GM12878 (cell line): ENCODE data around the gene BBS1. TPM values are rescaled to one million over a fixed set of nuclear protein-coding genes. Genes with fewer than 3 reads are reported as not detected.

Source experiments
- ATAC-seq: fragments of 200-7000 bp; cut with Tn5 transposase; 3 replicates; pipeline ENCODE4 v1.9.1; 2020; ENCODE audit warnings: mild to moderate bottlenecking, moderate library complexity
- BruUV-seq: library from RNA; stranded (reverse); fragments of 400-500 nt; replicated peaks from 2 replicates; lab custom pipeline; 2021; lab: Mats Ljungman, UMichigan
- CTCF ChIA-PET: fragments of 300-600 bp; sonication (Branson Sonifier 250); formaldehyde crosslinking; extraction: SDS; loops from one replicate; lab custom pipeline; 2021; ENCODE audit warnings: inconsistent platforms; lab: Yijun Ruan, JAX
- POLR2A ChIA-PET: fragments of 350-600 bp; formaldehyde crosslinking; extraction: SDS; loops from one replicate; lab custom pipeline; 2021; ENCODE audit warnings: inconsistent platforms; lab: Charles Lee
- RAD21 ChIA-PET: fragments of 300-600 bp; sonication (Branson Sonifier 250); formaldehyde crosslinking; loops from one replicate; lab custom pipeline; 2023; ENCODE audit warnings: antibody characterized with exemption; ENCODE audit not compliant: unreplicated experiment; lab: Charles Lee
- SMC1A ChIA-PET: fragments of 300-600 bp; sonication (Branson Sonifier 250); formaldehyde crosslinking; loops from one replicate; lab custom pipeline; 2023; ENCODE audit not compliant: unreplicated experiment, uncharacterized antibody; lab: Charles Lee
- DNase-seq: peaks from one replicate; pipeline ENCODE4 v3.0.0-alpha.2; 2011; ENCODE audit warnings: low read depth, low spot score
- FAIRE-seq: peaks from 3 replicates; lab custom pipeline; 2011; peaks lifted over from hg19 to GRCh38; lab: Jason Lieb, UNC
- H2AFZ ChIP-seq: 2 replicates; pipeline ENCODE4 v1.6.0; 2011; ENCODE audit warnings: low read depth, low read length, control low read depth; ENCODE audit not compliant: control insufficient read depth
- H3K27ac ChIP-seq: 2 replicates; pipeline ENCODE4 v1.5.1; 2011; ENCODE audit warnings: control low read depth; ENCODE audit not compliant: control insufficient read depth, insufficient read depth
- H3K27me3 ChIP-seq, 2 experiments: replicated peaks in 1 of 2; 2 replicates each; pipeline versions ENCODE4 v1.6.0 to v1.6.1; 2011; ENCODE audit warnings: low read length in 1 of 2; ENCODE audit not compliant: control insufficient read depth in 2 of 2, insufficient read depth in 2 of 2
- H3K36me3 ChIP-seq, 2 experiments: 2 replicates each; pipeline ENCODE4 v1.5.1; 2011; ENCODE audit warnings: low read length in 1 of 2; ENCODE audit not compliant: control insufficient read depth in 2 of 2, insufficient read depth in 2 of 2
- H3K4me1 ChIP-seq: 2 replicates; pipeline ENCODE4 v1.6.1; 2011; ENCODE audit warnings: mild to moderate bottlenecking, low read length, moderate library complexity, mixed read lengths; ENCODE audit not compliant: control insufficient read depth, insufficient read depth
- H3K4me2 ChIP-seq: 2 replicates; pipeline ENCODE4 v1.6.0; 2011; ENCODE audit warnings: control low read depth; ENCODE audit not compliant: control insufficient read depth, insufficient read depth
- H3K4me3 ChIP-seq: fragments of 200-600 bp; sonication (generic); 2 replicates; pipeline ENCODE4 v1.5.1; 2016
- H3K79me2 ChIP-seq: 2 replicates; pipeline ENCODE4 v1.6.0; 2011; ENCODE audit warnings: low read length; ENCODE audit not compliant: control insufficient read depth, insufficient read depth
- H3K9ac ChIP-seq: 2 replicates; pipeline ENCODE4 v1.8.0; 2011; ENCODE audit warnings: low read length, control low read depth, mixed read lengths; ENCODE audit not compliant: control insufficient read depth, insufficient read depth
- H3K9me3 ChIP-seq: replicated peaks from 3 replicates; pipeline ENCODE4 v1.5.1; 2011; ENCODE audit warnings: mild to moderate bottlenecking, low read length; ENCODE audit not compliant: control insufficient read depth, insufficient read depth
- H4K20me1 ChIP-seq: 2 replicates; pipeline ENCODE4 v1.6.0; 2011; ENCODE audit not compliant: control insufficient read depth, insufficient read depth
- CEBPB ChIP-seq, 2 experiments: fragments of 150-350 bp in 1 of 2; IDR thresholded peaks; 2 replicates each; pipeline ENCODE4 v1.6.1; 2012 to 2014; ENCODE audit warnings: low read depth in 2 of 2, low read length in 2 of 2, borderline replicate concordance in 1 of 2, inconsistent platforms in 1 of 2
- CTCF ChIP-seq, 3 experiments: IDR thresholded peaks in 2 of 3; conservative IDR thresholded peaks in 1 of 3; 2 replicates each; pipeline ENCODE4 v1.5.1; 2011; ENCODE audit warnings: low read depth in 3 of 3, low read length in 3 of 3, mild to moderate bottlenecking in 3 of 3, control low read depth in 2 of 3, moderate library complexity in 2 of 3, inconsistent platforms in 1 of 3, mixed read lengths in 1 of 3; ENCODE audit not compliant: control insufficient read depth in 2 of 3, insufficient read depth in 1 of 3; ENCODE audit errors: extremely low read depth in 1 of 3
- NFIC ChIP-seq: IDR thresholded peaks from 2 replicates; pipeline ENCODE4 v1.6.1; 2012; ENCODE audit warnings: low read depth, mild to moderate bottlenecking, inconsistent platforms, low read length, moderate library complexity
- NKRF ChIP-seq: fragments of 450-650 bp; conservative IDR thresholded peaks from 2 replicates; pipeline ENCODE4 v1.6.1; 2017; ENCODE audit warnings: mild to moderate bottlenecking, moderate library complexity
- SKIL ChIP-seq: fragments of 450-650 bp; IDR thresholded peaks from 2 replicates; pipeline ENCODE4 v1.6.1; 2017; ENCODE audit warnings: mild to moderate bottlenecking, low read depth, inconsistent platforms; ENCODE audit not compliant: poor library complexity, severe bottlenecking
- YY1 ChIP-seq: IDR thresholded peaks from 2 replicates; pipeline ENCODE4 v1.6.1; 2011; ENCODE audit warnings: low read depth, mild to moderate bottlenecking, low read length
- WGBS: methylation state at CpG from one replicate; pipeline ENCODE4 v1.1.6; 2016; ENCODE audit warnings: low lambda C conversion rate; ENCODE audit not compliant: insufficient replicate concordance, insufficient coverage; ENCODE audit errors: missing lambda C conversion rate; 5-methylcytosine and 5-hydroxymethylcytosine counted together
- in situ Hi-C: fragments of 300-500 bp; cut with MboI; formaldehyde crosslinking; loops from 9 replicates; pipeline ENCODE4 v1.14.3; 2018; ENCODE audit warnings: mixed read lengths
- intact Hi-C: fragments of 100-400 bp; cut with micrococcal nuclease; formaldehyde crosslinking; loops from one replicate; pipeline ENCODE4 v1.14.2; 2022; ENCODE audit not compliant: unreplicated experiment
- polyA plus RNA-seq, 11 experiments: library from polyadenylated mRNA; depleted of rRNA in 4 of 11; unstranded in 6 of 11; stranded (reverse) in 5 of 11; fragments of >200 nt; fragmentation: Nextera tagmentation in 4 of 11; fragmentation: Illumina TruSeq in 1 of 11; extraction: Ambion mirVana in 4 of 11; extraction: Trizol in 1 of 11; gene quantifications; 1 replicate in 1 of 11; 2 replicates in 10 of 11; pipeline versions ENCODE4 v1.2.1 to v1.2.3, GENCODE V29; 2011 to 2016; ENCODE audit warnings: inconsistent platforms in 2 of 11, missing spikeins in 2 of 11, low read depth in 1 of 11
- total RNA-seq, 4 experiments: library from RNA; depleted of rRNA in 3 of 4; stranded (reverse); fragments of >200 nt in 3 of 4; fragmentation: Illumina TruSeq in 1 of 4; extraction: Trizol in 1 of 4; gene quantifications; 2 replicates each; pipeline versions ENCODE4 v1.2.1 to v1.2.3, GENCODE V29; 2013 to 2021
- TF ChIP-seq, protein P1 (sequence below): fragments of 450-650 bp; IDR thresholded peaks from 2 replicates; pipeline ENCODE4 v1.6.1; 2017; ENCODE audit warnings: mild to moderate bottlenecking, moderate library complexity

The BBS1 gene
- total and polyA plus RNA-seq, 10 of the 15 experiments (the other 5 are each of a cell fraction or from before 2014, with no cell fraction given) = 2.5 to 14.7 (median 8.7) TPM

DNA sequence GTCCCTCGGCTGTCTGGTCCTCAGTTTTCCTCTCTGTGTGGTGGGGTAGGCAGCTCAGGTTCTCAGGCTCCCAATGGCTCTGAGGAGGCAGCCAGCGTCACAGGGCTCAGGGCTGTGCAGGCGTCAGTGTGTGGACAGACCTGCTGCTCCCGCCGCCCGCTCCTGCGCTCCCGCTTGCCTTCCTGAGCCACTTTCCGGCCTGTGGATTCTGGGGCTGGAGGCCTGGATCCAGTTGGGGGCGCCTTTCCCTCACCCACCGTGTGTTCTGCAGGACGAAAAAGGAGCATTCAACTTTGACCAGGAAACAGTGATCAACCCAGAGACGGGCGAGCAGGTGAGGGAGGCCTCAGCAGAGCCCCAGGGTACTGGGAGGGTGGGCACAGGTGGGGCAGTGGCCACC is 15.5 kb upstream of the BBS1 start (continued):
- no peak for TF ChIP-seq NKRF

DNA sequence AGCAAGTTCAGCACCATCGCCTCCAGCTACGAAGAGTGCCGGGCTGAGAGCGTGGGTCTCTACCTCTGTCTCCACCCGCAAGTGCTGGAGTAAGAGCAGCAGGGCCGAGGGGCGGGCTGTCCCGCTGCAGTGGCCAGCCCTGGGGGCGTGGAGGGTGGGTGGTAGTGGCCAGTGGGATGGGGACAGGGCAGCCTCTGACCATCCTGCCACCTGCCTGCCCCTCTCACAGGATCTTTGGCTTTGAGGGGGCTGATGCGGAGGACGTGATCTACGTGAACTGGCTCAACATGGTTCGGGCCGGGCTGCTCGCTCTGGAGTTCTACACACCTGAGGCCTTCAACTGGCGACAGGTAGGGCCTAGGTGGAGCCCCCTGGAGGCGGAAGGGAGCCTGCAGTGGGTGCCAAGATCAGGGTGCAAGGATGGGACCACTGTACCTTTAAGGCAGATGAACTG is 15.0 kb upstream of the BBS1 start:
- peak; percentile 54 for ATAC-seq

More for the DNA sequence above, 15.0 kb upstream of the BBS1 start:
- Histone ChIP-seq H3K9ac (no peak overlapping the region), H3K4me2 (no peak overlapping the region), H3K9me3 (no peaks in the 10 kb centered on the region), H2AFZ (no peak overlapping the region), H3K79me2 (no peaks in the 10 kb centered on the region), H3K27me3 (no peaks in the 10 kb centered on the region), H3K27ac (no peak overlapping the region), H3K4me1 (no peaks in the 10 kb centered on the region), H3K4me3 (no peak overlapping the region), H3K36me3 (peaks cover 7 to 25% of the 10 kb centered on the region in 2 experiments; a peak in 3 of 4 replicates), H4K20me1 (no peaks in the 10 kb centered on the region)
- ChIA-PET POLR2A (no interaction called here), RAD21 (no interaction called here), CTCF (no interaction called here), SMC1A (no interaction called here)
- 97% methylated on average over 14 of the region's 17 CpGs for WGBS
- in situ Hi-C loops = no loop called here
- BruUV-seq = no TSS peak
- FAIRE-seq = no peak
- intact Hi-C loops = no loop called here
- TF ChIP-seq YY1 (no peak), NFIC (no peak), CEBPB (IDR thresholded peaks at IDR 0.05; ENCODE audit: borderline replicate concordance in 1 of 2, low read depth in 2 of 2, low read length in 2 of 2) (no peak), SKIL (no peak), CTCF (IDR thresholded peaks at IDR 0.05 in 2 of 3, conservative IDR thresholded peaks at IDR 0.05 in 1 of 3; ENCODE audit: control insufficient read depth in 2 of 3, extremely low read depth in 1 of 3, insufficient read depth in 1 of 3, low read depth in 3 of 3, low read length in 3 of 3) (peak; percentile 19 to 35 (median 25); a peak in 3 of 6 replicates)
- TF ChIP-seq, protein P1, sequence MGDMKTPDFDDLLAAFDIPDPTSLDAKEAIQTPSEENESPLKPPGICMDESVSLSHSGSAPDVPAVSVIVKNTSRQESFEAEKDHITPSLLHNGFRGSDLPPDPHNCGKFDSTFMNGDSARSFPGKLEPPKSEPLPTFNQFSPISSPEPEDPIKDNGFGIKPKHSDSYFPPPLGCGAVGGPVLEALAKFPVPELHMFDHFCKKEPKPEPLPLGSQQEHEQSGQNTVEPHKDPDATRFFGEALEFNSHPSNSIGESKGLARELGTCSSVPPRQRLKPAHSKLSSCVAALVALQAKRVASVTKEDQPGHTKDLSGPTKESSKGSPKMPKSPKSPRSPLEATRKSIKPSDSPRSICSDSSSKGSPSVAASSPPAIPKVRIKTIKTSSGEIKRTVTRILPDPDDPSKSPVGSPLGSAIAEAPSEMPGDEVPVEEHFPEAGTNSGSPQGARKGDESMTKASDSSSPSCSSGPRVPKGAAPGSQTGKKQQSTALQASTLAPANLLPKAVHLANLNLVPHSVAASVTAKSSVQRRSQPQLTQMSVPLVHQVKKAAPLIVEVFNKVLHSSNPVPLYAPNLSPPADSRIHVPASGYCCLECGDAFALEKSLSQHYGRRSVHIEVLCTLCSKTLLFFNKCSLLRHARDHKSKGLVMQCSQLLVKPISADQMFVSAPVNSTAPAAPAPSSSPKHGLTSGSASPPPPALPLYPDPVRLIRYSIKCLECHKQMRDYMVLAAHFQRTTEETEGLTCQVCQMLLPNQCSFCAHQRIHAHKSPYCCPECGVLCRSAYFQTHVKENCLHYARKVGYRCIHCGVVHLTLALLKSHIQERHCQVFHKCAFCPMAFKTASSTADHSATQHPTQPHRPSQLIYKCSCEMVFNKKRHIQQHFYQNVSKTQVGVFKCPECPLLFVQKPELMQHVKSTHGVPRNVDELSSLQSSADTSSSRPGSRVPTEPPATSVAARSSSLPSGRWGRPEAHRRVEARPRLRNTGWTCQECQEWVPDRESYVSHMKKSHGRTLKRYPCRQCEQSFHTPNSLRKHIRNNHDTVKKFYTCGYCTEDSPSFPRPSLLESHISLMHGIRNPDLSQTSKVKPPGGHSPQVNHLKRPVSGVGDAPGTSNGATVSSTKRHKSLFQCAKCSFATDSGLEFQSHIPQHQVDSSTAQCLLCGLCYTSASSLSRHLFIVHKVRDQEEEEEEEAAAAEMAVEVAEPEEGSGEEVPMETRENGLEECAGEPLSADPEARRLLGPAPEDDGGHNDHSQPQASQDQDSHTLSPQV = no peak
- DNase-seq = no peak
